ENCODE measurements around the gene NUDT14.

The NUDT14 gene

DNA sequence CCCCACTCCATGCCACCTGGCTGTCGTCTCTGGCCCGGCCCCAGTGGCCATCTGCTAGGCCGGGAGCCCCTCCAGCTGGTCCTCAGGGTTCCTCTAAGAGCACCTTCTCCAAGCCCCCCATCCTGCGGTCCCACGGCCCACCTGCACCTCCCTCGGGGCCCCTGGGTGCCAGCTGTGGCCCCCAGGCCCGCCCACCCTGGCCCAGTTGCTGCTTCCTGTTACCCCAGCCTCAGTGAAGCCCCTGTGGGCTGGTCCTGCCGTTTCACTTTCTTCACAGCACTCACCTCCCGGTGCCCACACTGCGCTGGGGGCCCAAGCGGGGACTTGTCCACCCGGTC, 27.6 kb upstream of the NUDT14 start:
- H3K4me3 ChIP-seq (ENCODE audit: low read depth, low read length): no peak overlapping the region
- DNase-seq (ENCODE audit: low read depth): no peak
- no peak for TF ChIP-seq CTCF (IDR thresholded peaks at IDR 0.05; ENCODE audit: insufficient read depth, low read depth, low read length, missing control alignments)

GRCh38 chr14:105207996-105208737, 27.1 kb upstream of the NUDT14 start:
- no peak for DNase-seq (ENCODE audit: low read depth)
- no peak overlapping the region for H3K4me3 ChIP-seq (ENCODE audit: low read depth, low read length)
- no peak for TF ChIP-seq CTCF (IDR thresholded peaks at IDR 0.05; ENCODE audit: insufficient read depth, low read depth, low read length, missing control alignments)

DNA sequence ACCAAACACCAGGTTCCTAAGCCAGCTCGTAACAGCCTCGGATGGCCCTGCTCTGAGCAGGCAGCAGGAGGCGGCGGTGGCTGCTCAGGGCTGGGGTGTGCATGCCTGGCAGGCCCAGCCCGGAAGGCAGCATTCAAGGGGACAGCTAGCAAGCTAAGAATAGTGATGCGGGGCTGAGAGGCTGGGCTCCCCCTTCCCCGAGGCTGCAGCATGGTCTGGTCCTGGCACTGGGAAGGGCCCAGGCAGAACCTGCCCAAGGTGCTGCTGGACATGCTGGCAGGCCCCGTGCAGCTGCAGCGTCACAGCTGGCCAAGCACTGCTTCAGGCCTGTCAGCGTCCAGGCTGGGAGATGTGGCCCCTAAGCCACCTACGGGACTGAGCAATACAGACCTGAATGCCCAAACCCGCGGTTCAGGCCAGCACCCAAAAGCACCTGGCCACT, 26.4 kb upstream of the NUDT14 start:
- no peak overlapping the region for H3K4me3 ChIP-seq (ENCODE audit: low read depth, low read length)
- no peak for TF ChIP-seq CTCF (IDR thresholded peaks at IDR 0.05; ENCODE audit: insufficient read depth, low read depth, low read length, missing control alignments)
- no peak for DNase-seq (ENCODE audit: low read depth)

GRCh38 chr14:105206873-105207272, 25.8 kb upstream of the NUDT14 start:
- TF ChIP-seq CTCF (IDR thresholded peaks at IDR 0.05; ENCODE audit: insufficient read depth, low read depth, low read length, missing control alignments): no peak
- no peak for DNase-seq (ENCODE audit: low read depth)
- H3K4me3 ChIP-seq (ENCODE audit: low read depth, low read length): no peak overlapping the region

GRCh38 chr14:105205673-105206208, 24.6 kb upstream of the NUDT14 start:
- no peak for DNase-seq (ENCODE audit: low read depth)
- no peak for TF ChIP-seq CTCF (IDR thresholded peaks at IDR 0.05; ENCODE audit: insufficient read depth, low read depth, low read length, missing control alignments)
- H3K4me3 ChIP-seq (ENCODE audit: low read depth, low read length): no peak overlapping the region

DNA sequence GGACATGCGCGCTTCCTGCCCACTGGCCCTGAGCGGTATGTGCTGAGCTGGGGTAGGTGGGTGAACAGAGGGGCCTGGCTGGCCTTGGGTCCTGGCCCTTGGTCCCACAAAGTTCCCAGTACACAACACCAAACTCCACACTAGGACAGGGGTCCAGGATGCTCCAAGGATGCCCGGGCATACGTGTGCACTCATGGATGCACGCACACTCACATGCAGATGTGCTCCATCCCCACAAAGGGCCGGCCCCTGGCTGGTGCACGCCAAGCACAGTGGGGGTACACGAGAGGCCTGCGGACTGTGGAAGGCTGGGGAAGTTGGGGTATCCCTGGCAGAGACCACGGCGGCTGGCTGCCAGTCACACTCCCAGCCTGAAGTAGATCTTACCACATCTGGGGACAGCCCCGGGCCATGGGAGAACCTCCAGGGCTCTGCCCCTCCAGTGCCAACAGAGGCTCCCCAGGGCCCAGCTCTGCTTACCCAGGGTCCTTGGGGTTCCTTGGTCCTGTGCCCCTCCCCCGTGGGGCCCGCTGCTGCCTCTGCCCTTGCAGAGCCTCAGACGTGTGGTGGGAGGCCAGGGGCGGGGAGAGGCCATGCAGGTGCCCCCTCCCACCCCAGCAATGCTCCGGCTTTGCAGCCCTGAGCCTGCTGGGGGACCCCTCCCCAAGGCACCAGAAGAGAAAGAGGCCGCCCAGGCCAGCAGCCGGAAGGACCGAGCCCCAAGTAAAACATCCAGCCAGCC, 24.0 kb upstream of the NUDT14 start:
- no peak for DNase-seq (ENCODE audit: low read depth)
- TF ChIP-seq CTCF (IDR thresholded peaks at IDR 0.05; ENCODE audit: insufficient read depth, low read depth, low read length, missing control alignments): no peak
- no peak overlapping the region for H3K4me3 ChIP-seq (ENCODE audit: low read depth, low read length)
